K562 (cell line): ENCODE results near the gene CCDC102B. TPM values are rescaled to one million over a fixed set of nuclear protein-coding genes. Genes with fewer than 3 reads are reported as not detected.

Experiments
- ATAC-seq: fragments of 200-7000 bp; cut with Tn5 transposase; 3 replicates; pipeline ENCODE4 v1.9.1; 2020; ENCODE audit warnings: moderate library complexity
- BruUV-seq: library from RNA; stranded (reverse); fragments of 400-500 nt; replicated peaks from 2 replicates; lab custom pipeline; 2021; lab: Mats Ljungman, UMichigan
- CTCF ChIA-PET: fragments of 300-600 bp; formaldehyde crosslinking; extraction: SDS; loops from one replicate; lab custom pipeline; 2021; ENCODE audit warnings: low intra/inter-chr PET ratio; lab: Yijun Ruan, JAX
- POLR2A ChIA-PET: fragments of 300-600, 350-650 bp; sonication (Branson Sonifier 250); formaldehyde crosslinking; extraction: SDS; loops from one replicate; lab custom pipeline; 2021; ENCODE audit warnings: antibody characterized with exemption, inconsistent platforms; lab: Yijun Ruan, JAX
- DNase-seq, 4 experiments: peaks; one replicate each; pipeline versions ENCODE4 v3.0.0 to v3.0.0-alpha.2; 2011 to 2018; ENCODE audit warnings: low spot score in 3 of 4, mixed read lengths in 3 of 4; ENCODE audit errors: extremely low read depth in 1 of 4
- FAIRE-seq: peaks from 2 replicates; lab custom pipeline; 2011; peaks lifted over from hg19 to GRCh38; lab: Jason Lieb, UNC
- H2AFZ ChIP-seq: 2 replicates; pipeline ENCODE4 v1.6.0; 2011; ENCODE audit warnings: low read depth, low read length, control low read depth, inconsistent platforms
- H3K27ac ChIP-seq: fragments of 200-600 bp; 3 replicates; pipeline ENCODE4 v1.8.0; 2011; ENCODE audit warnings: low read depth, mild to moderate bottlenecking, control low read depth, inconsistent platforms, low read length, moderate library complexity, mixed read lengths; ENCODE audit errors: extremely low read depth
- H3K27me3 ChIP-seq, 2 experiments: fragments of 300-600 bp in 1 of 2; 2 replicates in 1 of 2; 3 replicates in 1 of 2; pipeline versions ENCODE4 v1.6.0 to v1.8.0; 2011; ENCODE audit warnings: inconsistent platforms in 2 of 2, low read length in 2 of 2, mild to moderate bottlenecking in 1 of 2, mixed read lengths in 1 of 2, moderate library complexity in 1 of 2; ENCODE audit not compliant: control insufficient read depth in 2 of 2, insufficient read depth in 2 of 2
- H3K36me3 ChIP-seq: fragments of 300-600 bp; 3 replicates; pipeline ENCODE4 v1.8.0; 2011; ENCODE audit warnings: mild to moderate bottlenecking, low read length, inconsistent platforms; ENCODE audit not compliant: control insufficient read depth, insufficient read depth
- H3K4me1 ChIP-seq, 2 experiments: fragments of 200-600 bp in 1 of 2; replicated peaks in 1 of 2; 2 replicates in 1 of 2; 3 replicates in 1 of 2; pipeline versions ENCODE4 v1.5.1 to v1.8.0; 2011; ENCODE audit warnings: inconsistent platforms in 2 of 2, low read length in 2 of 2, mild to moderate bottlenecking in 1 of 2, mixed read lengths in 1 of 2, moderate library complexity in 1 of 2; ENCODE audit not compliant: control insufficient read depth in 2 of 2, insufficient read depth in 2 of 2
- H3K4me2 ChIP-seq: 2 replicates; pipeline ENCODE4 v1.6.1; 2011; ENCODE audit warnings: low read length, control low read depth, inconsistent platforms, mixed read lengths; ENCODE audit not compliant: insufficient read depth
- H3K4me3 ChIP-seq: fragments of 200-600 bp; sonication (generic), shearing (Covaris generic); 2 replicates; pipeline ENCODE4 v1.5.1; 2016; ENCODE audit warnings: control low read depth, inconsistent platforms
- H3K79me2 ChIP-seq: fragments of 200-600 bp; 3 replicates; pipeline ENCODE4 v1.8.0; 2011; ENCODE audit warnings: low read length, inconsistent platforms; ENCODE audit not compliant: control insufficient read depth, insufficient read depth
- H3K9ac ChIP-seq, 2 experiments: 2 replicates each; pipeline versions ENCODE4 v1.6.0 to v1.6.1; 2011; ENCODE audit warnings: low read depth in 2 of 2, low read length in 2 of 2, control low read depth in 1 of 2, inconsistent platforms in 1 of 2, mild to moderate bottlenecking in 1 of 2, mixed read lengths in 1 of 2; ENCODE audit not compliant: insufficient read depth in 1 of 2
- H3K9me1 ChIP-seq: one replicate; pipeline ENCODE4 v1.6.0; 2011; ENCODE audit warnings: inconsistent platforms, mild to moderate bottlenecking, low read length, moderate library complexity; ENCODE audit not compliant: control insufficient read depth, insufficient read depth
- H3K9me3 ChIP-seq: replicated peaks from 2 replicates; pipeline ENCODE4 v1.5.1; 2011; ENCODE audit warnings: low read depth, low read length, inconsistent platforms; ENCODE audit not compliant: control insufficient read depth, insufficient read depth
- H4K20me1 ChIP-seq: replicated peaks from 2 replicates; pipeline ENCODE4 v1.6.1; 2011; ENCODE audit warnings: low read length, inconsistent platforms, mixed read lengths; ENCODE audit not compliant: control insufficient read depth, insufficient read depth
- ARHGAP35 ChIP-seq: fragments of 450-650 bp; IDR thresholded peaks from 2 replicates; pipeline ENCODE4 v1.6.1; 2018; ENCODE audit not compliant: partially characterized antibody
- BDP1 ChIP-seq: IDR thresholded peaks from 3 replicates; pipeline ENCODE4 v1.6.1; 2011; ENCODE audit not compliant: insufficient read length, insufficient read depth
- CREM ChIP-seq: IDR thresholded peaks from 2 replicates; pipeline ENCODE4 v1.6.1; 2014; ENCODE audit warnings: antibody characterized with exemption, low read depth
- KAT7 ChIP-seq: sonication (generic); formaldehyde crosslinking; IDR thresholded peaks from 2 replicates; pipeline ENCODE4 v1.8.0; 2022; ENCODE audit warnings: missing genetic modification reagents, mild to moderate bottlenecking, borderline replicate concordance
- NFE2 ChIP-seq: IDR thresholded peaks from 2 replicates; pipeline ENCODE4 v1.6.1; 2014; ENCODE audit warnings: antibody characterized with exemption, low read depth
- RFX7 ChIP-seq: fragments of 250-450 bp; sonication (Bioruptor Pico); IDR thresholded peaks from 2 replicates; pipeline ENCODE4 v1.5.1; 2021; ENCODE audit warnings: mild to moderate bottlenecking
- ZC3H11A ChIP-seq: IDR thresholded peaks from 2 replicates; pipeline ENCODE4 v1.6.1; 2012; ENCODE audit warnings: low read depth, low read length, improper control_type of control experiment
- in situ Hi-C: fragments of 300-500 bp; cut with MboI; formaldehyde crosslinking; loops from 4 replicates; pipeline ENCODE4 v1.15.0; 2018; ENCODE audit warnings: inconsistent platforms, mixed read lengths
- intact Hi-C: fragments of 100-400 bp; cut with micrococcal nuclease; formaldehyde crosslinking; loops from 2 replicates; pipeline ENCODE4 v1.14.2; 2022
- polyA plus RNA-seq, 8 experiments: library from polyadenylated mRNA; depleted of rRNA in 4 of 8; stranded (reverse) in 5 of 8; unstranded in 3 of 8; fragments of >200 nt; fragmentation: Nextera tagmentation in 2 of 8; fragmentation: Illumina TruSeq in 1 of 8; extraction: Ambion mirVana in 2 of 8; extraction: Trizol in 1 of 8; gene quantifications; 2 replicates each; pipeline versions ENCODE4 v1.2.1 to v1.2.3, GENCODE V29; 2011 to 2014; ENCODE audit warnings: inconsistent platforms in 1 of 8, missing spikeins in 1 of 8
- total RNA-seq, 7 experiments: library from RNA; depleted of rRNA in 6 of 7; stranded (reverse); fragments of >200 nt in 6 of 7; fragmentation: Illumina TruSeq in 2 of 7; extraction: Trizol in 2 of 7; gene quantifications; 2 replicates each; pipeline versions ENCODE4 v1.2.1 to v1.2.3, GENCODE V29; 2011 to 2021; ENCODE audit warnings: low replicate concordance in 1 of 7
- TF ChIP-seq, protein P1 (sequence below): sonication (generic); formaldehyde crosslinking; IDR thresholded peaks from 2 replicates; pipeline ENCODE4 v1.8.1; 2022; ENCODE audit warnings: missing genetic modification reagents
- TF ChIP-seq, protein P2 (sequence below), 3 experiments: fragments of 200-800 bp in 1 of 3; fragments of 250-450 bp in 1 of 3; fragments of 450-650 bp in 1 of 3; sonication (Bioruptor Pico) in 1 of 3; sonication (Bioruptor generic) in 1 of 3; formaldehyde crosslinking in 1 of 3; IDR thresholded peaks; 2 replicates each; pipeline versions ENCODE4 v1.6.1 to v1.8.0; 2016 to 2022; ENCODE audit warnings: mild to moderate bottlenecking in 2 of 3, missing genetic modification characterization in 2 of 3, missing compliant biosample characterization in 1 of 3, moderate library complexity in 1 of 3

CCDC102B gene
- total and polyA plus RNA-seq, 9 of the 15 experiments (the other 6 are each of a cell fraction or from before 2014, with no cell fraction given): 0.18 to 1.5 (median 0.73) TPM

DNA sequence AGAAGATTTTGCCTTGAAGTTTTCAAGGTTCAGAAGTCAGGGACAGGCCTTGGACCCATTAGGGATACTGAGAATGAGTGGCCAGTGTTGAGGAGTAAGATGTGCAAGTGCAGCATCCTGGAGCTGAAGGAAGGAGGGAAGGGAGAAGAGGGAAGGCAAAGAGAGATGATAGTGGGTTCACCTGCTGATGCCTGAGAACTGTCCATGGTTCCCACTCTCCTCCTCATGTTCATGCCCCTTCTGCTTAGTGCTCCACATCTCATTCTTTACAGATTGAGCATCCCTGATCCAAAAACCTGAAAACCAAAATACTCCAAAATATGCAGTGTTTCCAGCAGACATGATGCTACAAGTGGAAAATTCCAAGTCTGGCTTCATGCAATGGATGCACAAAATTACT is 137.8 kb downstream of the CCDC102B start:
- Histone ChIP-seq H3K4me2 (no peak overlapping the region), H3K4me1 (no peaks in the 10 kb centered on the region), H3K36me3 (no peaks in the 10 kb centered on the region), H3K9ac (no peak overlapping the region), H3K4me3 (no peak overlapping the region), H3K9me1 (no peaks in the 10 kb centered on the region), H3K27me3 (no peaks in the 10 kb centered on the region), H3K27ac (no peak overlapping the region), H2AFZ (no peak overlapping the region), H4K20me1 (no peaks in the 10 kb centered on the region), H3K79me2 (no peaks in the 10 kb centered on the region), H3K9me3 (no peaks in the 10 kb centered on the region)
- intact Hi-C loops (no loop called here), in situ Hi-C loops (no loop called here)
- DNase-seq (no peak), FAIRE-seq (no peak), ATAC-seq (no peak)
- ChIA-PET CTCF (no interaction called here), POLR2A (no interaction called here)
- TF ChIP-seq RFX7 (no peak), ARHGAP35 (no peak), NFE2 (no peak), ZC3H11A (no peak), KAT7 (CRISPR knock-in tag) (no peak), BDP1 (no peak), CREM (no peak)
- TF ChIP-seq, protein P1, sequence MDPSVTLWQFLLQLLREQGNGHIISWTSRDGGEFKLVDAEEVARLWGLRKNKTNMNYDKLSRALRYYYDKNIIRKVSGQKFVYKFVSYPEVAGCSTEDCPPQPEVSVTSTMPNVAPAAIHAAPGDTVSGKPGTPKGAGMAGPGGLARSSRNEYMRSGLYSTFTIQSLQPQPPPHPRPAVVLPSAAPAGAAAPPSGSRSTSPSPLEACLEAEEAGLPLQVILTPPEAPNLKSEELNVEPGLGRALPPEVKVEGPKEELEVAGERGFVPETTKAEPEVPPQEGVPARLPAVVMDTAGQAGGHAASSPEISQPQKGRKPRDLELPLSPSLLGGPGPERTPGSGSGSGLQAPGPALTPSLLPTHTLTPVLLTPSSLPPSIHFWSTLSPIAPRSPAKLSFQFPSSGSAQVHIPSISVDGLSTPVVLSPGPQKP (CRISPR knock-in tag): no peak
- TF ChIP-seq, protein P2, sequence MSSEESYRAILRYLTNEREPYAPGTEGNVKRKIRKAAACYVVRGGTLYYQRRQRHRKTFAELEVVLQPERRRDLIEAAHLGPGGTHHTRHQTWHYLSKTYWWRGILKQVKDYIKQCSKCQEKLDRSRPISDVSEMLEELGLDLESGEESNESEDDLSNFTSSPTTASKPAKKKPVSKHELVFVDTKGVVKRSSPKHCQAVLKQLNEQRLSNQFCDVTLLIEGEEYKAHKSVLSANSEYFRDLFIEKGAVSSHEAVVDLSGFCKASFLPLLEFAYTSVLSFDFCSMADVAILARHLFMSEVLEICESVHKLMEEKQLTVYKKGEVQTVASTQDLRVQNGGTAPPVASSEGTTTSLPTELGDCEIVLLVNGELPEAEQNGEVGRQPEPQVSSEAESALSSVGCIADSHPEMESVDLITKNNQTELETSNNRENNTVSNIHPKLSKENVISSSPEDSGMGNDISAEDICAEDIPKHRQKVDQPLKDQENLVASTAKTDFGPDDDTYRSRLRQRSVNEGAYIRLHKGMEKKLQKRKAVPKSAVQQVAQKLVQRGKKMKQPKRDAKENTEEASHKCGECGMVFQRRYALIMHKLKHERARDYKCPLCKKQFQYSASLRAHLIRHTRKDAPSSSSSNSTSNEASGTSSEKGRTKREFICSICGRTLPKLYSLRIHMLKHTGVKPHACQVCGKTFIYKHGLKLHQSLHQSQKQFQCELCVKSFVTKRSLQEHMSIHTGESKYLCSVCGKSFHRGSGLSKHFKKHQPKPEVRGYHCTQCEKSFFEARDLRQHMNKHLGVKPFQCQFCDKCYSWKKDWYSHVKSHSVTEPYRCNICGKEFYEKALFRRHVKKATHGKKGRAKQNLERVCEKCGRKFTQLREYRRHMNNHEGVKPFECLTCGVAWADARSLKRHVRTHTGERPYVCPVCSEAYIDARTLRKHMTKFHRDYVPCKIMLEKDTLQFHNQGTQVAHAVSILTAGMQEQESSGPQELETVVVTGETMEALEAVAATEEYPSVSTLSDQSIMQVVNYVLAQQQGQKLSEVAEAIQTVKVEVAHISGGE (CRISPR knock-in tag; IDR thresholded peaks at IDR 0.05): no peak
- BruUV-seq: no TSS peak
